MM.1S (cell line): ENCODE data around the gene KLHL2.

Experiments used
- EZH2 ChIP-seq: fragments of 300-600 bp; sonication (generic); optimal IDR thresholded peaks from 2 replicates; pipeline ENCODE3; 2017; ENCODE audit warnings: low read depth, mild to moderate bottlenecking, antibody characterized with exemption, low read length, mixed read lengths
- EZH2phosphoT487 ChIP-seq: fragments of 300-600 bp; sonication (generic); IDR thresholded peaks from 2 replicates; pipeline ENCODE4 v1.6.1; 2018; ENCODE audit warnings: antibody characterized with exemption, low read length
- TF ChIP-seq, protein P1 (sequence below): fragments of 300-600 bp; sonication (generic); IDR thresholded peaks from 2 replicates; pipeline ENCODE4 v1.5.1; 2016; ENCODE audit warnings: antibody characterized with exemption, low read length, mixed read lengths

DNA sequence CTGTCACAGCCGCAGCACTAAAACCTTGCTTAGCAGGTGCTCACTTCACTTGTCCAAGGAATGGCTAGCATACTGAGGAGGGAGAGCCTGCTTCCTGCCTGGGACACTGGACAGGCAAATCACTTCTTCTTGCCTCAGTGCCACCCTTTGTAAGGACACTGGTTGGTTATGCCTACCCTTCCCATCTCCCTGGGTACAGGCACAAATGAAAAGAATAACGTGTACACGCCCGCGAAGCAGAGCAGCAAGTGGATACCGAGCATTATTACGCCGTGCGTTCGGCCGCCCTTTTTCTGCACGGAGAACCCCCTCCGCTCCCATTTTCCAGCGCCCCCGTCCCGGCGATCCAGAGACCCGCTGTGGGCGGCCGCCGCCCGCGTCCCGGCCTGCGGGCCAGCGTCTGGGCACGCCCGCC, 338 bp upstream of the KLHL2 start:
- TF ChIP-seq, protein P1, sequence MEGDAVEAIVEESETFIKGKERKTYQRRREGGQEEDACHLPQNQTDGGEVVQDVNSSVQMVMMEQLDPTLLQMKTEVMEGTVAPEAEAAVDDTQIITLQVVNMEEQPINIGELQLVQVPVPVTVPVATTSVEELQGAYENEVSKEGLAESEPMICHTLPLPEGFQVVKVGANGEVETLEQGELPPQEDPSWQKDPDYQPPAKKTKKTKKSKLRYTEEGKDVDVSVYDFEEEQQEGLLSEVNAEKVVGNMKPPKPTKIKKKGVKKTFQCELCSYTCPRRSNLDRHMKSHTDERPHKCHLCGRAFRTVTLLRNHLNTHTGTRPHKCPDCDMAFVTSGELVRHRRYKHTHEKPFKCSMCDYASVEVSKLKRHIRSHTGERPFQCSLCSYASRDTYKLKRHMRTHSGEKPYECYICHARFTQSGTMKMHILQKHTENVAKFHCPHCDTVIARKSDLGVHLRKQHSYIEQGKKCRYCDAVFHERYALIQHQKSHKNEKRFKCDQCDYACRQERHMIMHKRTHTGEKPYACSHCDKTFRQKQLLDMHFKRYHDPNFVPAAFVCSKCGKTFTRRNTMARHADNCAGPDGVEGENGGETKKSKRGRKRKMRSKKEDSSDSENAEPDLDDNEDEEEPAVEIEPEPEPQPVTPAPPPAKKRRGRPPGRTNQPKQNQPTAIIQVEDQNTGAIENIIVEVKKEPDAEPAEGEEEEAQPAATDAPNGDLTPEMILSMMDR, result no peak
- no peak for TF ChIP-seq EZH2phosphoT487
- TF ChIP-seq EZH2, result no peak
